Liver (tissue), 9 donors: ENCODE results near the gene ASH1L. TPM values are rescaled to one million over a fixed set of nuclear protein-coding genes. Genes with fewer than 3 reads are reported as not detected.
"Not testable (repeated sequence)": the region's sequence is repeated elsewhere in the genome, so short reads cannot be mapped to it uniquely, and the experiment has no call there.

ENCODE experiments used
- DNase-seq: peaks from one replicate; pipeline ENCODE4 v3.0.0-alpha.2; 2017; ENCODE audit warnings: low spot score
- H3K27ac ChIP-seq, 2 donors: one replicate each; pipeline ENCODE4 v1.7.0; 2013; ENCODE audit warnings: inconsistent platforms in 2 of 2, low read length in 2 of 2, control low read depth in 1 of 2, low read depth in 1 of 2, mild to moderate bottlenecking in 1 of 2
- H3K27me3 ChIP-seq, 4 donors: one replicate each; pipeline versions ENCODE4 v1.6.1 to v1.7.0; 2013; ENCODE audit warnings: low read length in 3 of 4, inconsistent platforms in 1 of 4, mild to moderate bottlenecking in 1 of 4, moderate library complexity in 1 of 4; ENCODE audit not compliant: control insufficient read depth in 4 of 4, insufficient read depth in 4 of 4
- H3K36me3 ChIP-seq, 4 donors: one replicate each; pipeline versions ENCODE4 v1.6.1 to v1.7.0; 2013; ENCODE audit warnings: low read length in 3 of 4, mild to moderate bottlenecking in 3 of 4, low read depth in 1 of 4, moderate library complexity in 1 of 4; ENCODE audit not compliant: control insufficient read depth in 4 of 4, insufficient read depth in 3 of 4
- H3K4me1 ChIP-seq, 4 donors: one replicate each; pipeline versions ENCODE4 v1.6.1 to v1.7.0; 2013; ENCODE audit warnings: low read length in 3 of 4, mild to moderate bottlenecking in 3 of 4, moderate library complexity in 1 of 4; ENCODE audit not compliant: control insufficient read depth in 4 of 4, insufficient read depth in 4 of 4
- H3K4me3 ChIP-seq, 3 donors: one replicate each; pipeline versions ENCODE4 v1.6.1 to v1.7.0; 2013; ENCODE audit warnings: low read length in 3 of 3, control low read depth in 1 of 3, low read depth in 1 of 3, mild to moderate bottlenecking in 1 of 3
- H3K9ac ChIP-seq, 2 donors: one replicate each; pipeline ENCODE4 v1.7.0; 2013; ENCODE audit warnings: low read length in 2 of 2, mild to moderate bottlenecking in 2 of 2, moderate library complexity in 2 of 2, control low read depth in 1 of 2, low read depth in 1 of 2
- H3K9me3 ChIP-seq, 4 donors: one replicate each; pipeline versions ENCODE4 v1.6.1 to v1.7.0; 2013; ENCODE audit warnings: low read length in 3 of 4; ENCODE audit not compliant: control insufficient read depth in 4 of 4
- EGR1 ChIP-seq, 2 donors: IDR thresholded peaks; 2 replicates each; pipeline ENCODE4 v1.6.1; 2016 to 2018; ENCODE audit warnings: antibody characterized with exemption in 2 of 2, low read depth in 2 of 2
- FOXA1 ChIP-seq: IDR thresholded peaks from 2 replicates; pipeline ENCODE4 v1.6.1; 2016; ENCODE audit warnings: antibody characterized with exemption
- FOXA2 ChIP-seq: IDR thresholded peaks from 2 replicates; pipeline ENCODE4 v1.6.1; 2016; ENCODE audit warnings: antibody characterized with exemption
- GABPA ChIP-seq, 2 donors: IDR thresholded peaks in 1 of 2; conservative IDR thresholded peaks in 1 of 2; 2 replicates each; pipeline ENCODE4 v1.6.1; 2016; ENCODE audit warnings: antibody characterized with exemption in 2 of 2, mild to moderate bottlenecking in 1 of 2, moderate library complexity in 1 of 2
- HNF4A ChIP-seq, 2 donors: conservative IDR thresholded peaks; 2 replicates each; pipeline ENCODE4 v1.6.1; 2016; ENCODE audit warnings: antibody characterized with exemption in 2 of 2, mild to moderate bottlenecking in 2 of 2
- HNF4G ChIP-seq: IDR thresholded peaks from 2 replicates; pipeline ENCODE4 v1.6.1; 2016; ENCODE audit warnings: antibody characterized with exemption
- JUND ChIP-seq, 2 donors: IDR thresholded peaks; 2 replicates each; pipeline ENCODE4 v1.6.1; 2016; ENCODE audit warnings: antibody characterized with exemption in 2 of 2
- NR2F2 ChIP-seq: IDR thresholded peaks from 2 replicates; pipeline ENCODE4 v1.6.1; 2016; ENCODE audit warnings: antibody characterized with exemption
- RAD21 ChIP-seq, 2 donors: IDR thresholded peaks; 2 replicates each; pipeline ENCODE4 v1.6.1; 2016; ENCODE audit warnings: antibody characterized with exemption in 2 of 2, mild to moderate bottlenecking in 2 of 2
- RXRA ChIP-seq, 2 donors: IDR thresholded peaks; 2 replicates each; pipeline ENCODE4 v1.6.1; 2017 to 2018; ENCODE audit warnings: antibody characterized with exemption in 2 of 2, mild to moderate bottlenecking in 1 of 2
- SP1 ChIP-seq: IDR thresholded peaks from 2 replicates; pipeline ENCODE4 v1.6.1; 2018; ENCODE audit warnings: antibody characterized with exemption, mild to moderate bottlenecking
- TAF1 ChIP-seq: conservative IDR thresholded peaks from 2 replicates; pipeline ENCODE4 v1.6.1; 2016; ENCODE audit warnings: antibody characterized with exemption, mild to moderate bottlenecking
- YY1 ChIP-seq: IDR thresholded peaks from 2 replicates; pipeline ENCODE4 v1.6.1; 2016; ENCODE audit warnings: antibody characterized with exemption, mild to moderate bottlenecking
- WGBS: extraction: QIAGEN DNeasy Blood & Tissue Kit; methylation state at CpG from one replicate; pipeline ENCODE4 v1.1.7; 2013; 5-methylcytosine and 5-hydroxymethylcytosine counted together
- polyA plus RNA-seq, 2 donors: library from polyadenylated mRNA; stranded (reverse) in 1 of 2; unstranded in 1 of 2; fragments of 200-250 nt in 1 of 2; fragments of >200 nt in 1 of 2; fragmentation: Nextera tagmentation in 1 of 2; extraction: Ambion mirVana in 1 of 2; gene quantifications; one replicate each; pipeline versions ENCODE4 v1.2.1 to v1.2.3, GENCODE V29; 2013 to 2015
- total RNA-seq, 2 donors: library from RNA; depleted of rRNA; stranded (reverse); fragments of >200 nt; gene quantifications; one replicate each; pipeline ENCODE4 v1.2.3, GENCODE V29; 2014
- TF ChIP-seq, protein P1 (sequence below): IDR thresholded peaks from 2 replicates; pipeline ENCODE4 v1.6.1; 2016; ENCODE audit warnings: antibody characterized with exemption
- TF ChIP-seq, protein P2 (sequence below): IDR thresholded peaks from 2 replicates; pipeline ENCODE4 v1.6.1; 2016; ENCODE audit warnings: antibody characterized with exemption, mild to moderate bottlenecking
- TF ChIP-seq, protein P3 (sequence below): IDR thresholded peaks from 2 replicates; pipeline ENCODE4 v1.6.1; 2016; ENCODE audit warnings: antibody characterized with exemption
- TF ChIP-seq, protein P4 (sequence below): fragments of 150-350 bp; IDR thresholded peaks from 2 replicates; pipeline ENCODE4 v1.5.1; 2017; ENCODE audit warnings: improper control_type of control experiment, low read depth, low read length; ENCODE audit not compliant: missing input control
- donor health status: healthy.
- donor health status: healthy.
- donor health status: healthy.
- donor health status: healthy.
- donor health status: healthy.

ASH1L gene
- total and polyA plus RNA-seq, 4 donors: 3.9 to 30.3 (median 13.9) TPM

DNA sequence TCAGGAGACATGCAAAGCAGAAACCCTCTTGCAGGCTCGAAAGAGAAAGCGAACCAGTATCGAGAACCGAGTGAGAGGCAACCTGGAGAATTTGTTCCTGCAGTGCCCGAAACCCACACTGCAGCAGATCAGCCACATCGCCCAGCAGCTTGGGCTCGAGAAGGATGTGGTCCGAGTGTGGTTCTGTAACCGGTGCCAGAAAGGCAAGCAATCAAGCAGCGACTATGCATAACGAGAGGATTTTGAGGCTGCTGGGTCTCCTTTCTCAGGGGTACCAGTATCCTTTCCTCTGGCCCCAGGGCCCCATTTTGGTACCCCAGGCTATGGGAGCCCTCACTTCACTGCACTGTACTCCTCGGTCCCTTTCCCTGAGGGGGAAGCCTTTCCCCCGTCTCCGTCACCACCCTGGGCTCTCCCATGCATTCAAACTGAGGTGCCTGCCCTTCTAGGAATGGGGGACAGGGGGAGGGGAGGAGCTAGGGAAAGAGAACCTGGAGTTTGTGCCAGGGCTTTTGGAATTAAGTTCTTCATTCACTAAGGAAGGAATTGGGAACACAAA lies 128.7 kb downstream of the ASH1L start:
- WGBS: 95% methylated on average over 14 of the region's 14 CpGs
- not testable (repeated sequence) for DNase-seq, H3K9me3 ChIP-seq, H3K9ac ChIP-seq, H3K4me3 ChIP-seq, H3K27me3 ChIP-seq, H3K27ac ChIP-seq, H3K4me1 ChIP-seq
- peaks cover 7 to 25% (median 15%) of the 10 kb centered on the region in 4 donors for H3K36me3 ChIP-seq

DNA sequence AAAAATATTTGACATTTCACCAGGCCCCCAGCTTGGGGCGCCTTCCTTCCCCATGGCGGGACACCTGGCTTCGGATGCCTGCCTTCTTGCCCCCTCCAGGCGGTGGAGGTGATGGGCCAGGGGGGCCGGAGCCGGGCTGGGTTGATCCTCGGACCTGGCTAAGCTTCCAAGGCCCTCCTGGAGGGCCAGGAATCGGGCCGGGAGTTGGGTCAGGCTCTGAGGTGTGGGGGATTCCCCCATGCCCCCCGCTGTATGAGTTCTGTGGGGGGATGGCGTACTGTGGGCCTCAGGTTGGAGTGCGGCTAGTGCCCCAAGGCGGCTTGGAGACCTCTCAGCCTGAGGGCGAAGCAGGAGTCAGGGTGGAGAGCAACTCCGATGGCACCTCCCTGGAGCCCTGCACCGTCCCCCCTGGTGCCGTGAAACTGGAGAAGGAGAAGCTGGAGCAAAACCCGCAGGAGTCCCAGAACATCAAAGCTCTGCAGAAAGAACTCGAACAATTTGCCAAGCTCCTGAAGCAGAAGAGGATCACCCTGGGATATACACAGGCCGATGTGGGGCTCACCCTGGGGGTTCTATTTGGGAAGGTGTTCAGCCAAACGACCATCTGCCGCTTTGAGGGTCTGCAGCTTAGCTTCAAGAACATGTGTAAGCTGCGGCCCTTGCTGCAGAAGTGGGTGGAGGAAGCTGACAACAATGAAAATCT lies 129.3 kb downstream of the ASH1L start:
- H3K36me3 ChIP-seq: peaks cover 5 to 19% (median 10%) of the 10 kb centered on the region in 4 donors
- H3K4me1 ChIP-seq, H3K9me3 ChIP-seq, H3K4me3 ChIP-seq, H3K27ac ChIP-seq, DNase-seq, H3K9ac ChIP-seq, H3K27me3 ChIP-seq: not testable (repeated sequence)
- 96% methylated on average over 23 of the region's 23 CpGs for WGBS

DNA sequence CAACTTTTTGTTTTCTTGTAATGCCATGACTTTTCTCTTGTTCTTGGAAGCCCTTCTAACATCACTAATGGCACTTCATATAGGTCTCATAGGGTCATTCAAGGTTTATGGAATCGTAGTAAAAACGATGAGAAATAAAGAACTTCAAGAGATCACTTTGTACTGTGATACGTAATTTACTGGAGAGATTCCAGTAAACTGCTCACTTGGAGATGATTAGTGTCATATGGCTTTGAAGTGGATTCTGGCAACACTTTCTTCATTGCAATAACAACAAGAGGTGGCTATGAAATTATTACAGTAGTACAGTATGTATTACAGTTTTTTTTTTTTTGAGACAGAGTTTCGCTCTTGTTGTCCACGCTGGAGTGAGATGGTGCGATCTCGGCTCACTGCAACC lies 138.5 kb downstream of the ASH1L start:
- 96% methylated on average over 7 of the region's 7 CpGs for WGBS
- Histone ChIP-seq H3K36me3 (peaks cover 0 to 1% (median 0%) of the 10 kb centered on the region in 4 donors), H3K27ac (no peak overlapping the region), H3K9ac (no peak overlapping the region), H3K4me1 (no peaks in the 10 kb centered on the region), H3K27me3 (no peaks in the 10 kb centered on the region), H3K4me3 (no peak overlapping the region), H3K9me3 (no peaks in the 10 kb centered on the region)
- no peak for DNase-seq
- TF ChIP-seq, protein P1, sequence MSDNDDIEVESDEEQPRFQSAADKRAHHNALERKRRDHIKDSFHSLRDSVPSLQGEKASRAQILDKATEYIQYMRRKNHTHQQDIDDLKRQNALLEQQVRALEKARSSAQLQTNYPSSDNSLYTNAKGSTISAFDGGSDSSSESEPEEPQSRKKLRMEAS: no peak
- TF ChIP-seq FOXA1 (no peak), JUND (IDR thresholded peaks at IDR 0.05) (no peak), HNF4G (no peak), GABPA (IDR thresholded peaks at IDR 0.05 in 1 of 2, conservative IDR thresholded peaks at IDR 0.05 in 1 of 2) (no peak), FOXA2 (no peak), NR2F2 (no peak), YY1 (no peak), RAD21 (IDR thresholded peaks at IDR 0.05) (no peak), TAF1 (no peak), EGR1 (IDR thresholded peaks at IDR 0.05; ENCODE audit: low read depth in 2 of 2) (no peak), SP1 (no peak), HNF4A (conservative IDR thresholded peaks at IDR 0.05) (no peak), RXRA (IDR thresholded peaks at IDR 0.05) (no peak)
- TF ChIP-seq, protein P2, sequence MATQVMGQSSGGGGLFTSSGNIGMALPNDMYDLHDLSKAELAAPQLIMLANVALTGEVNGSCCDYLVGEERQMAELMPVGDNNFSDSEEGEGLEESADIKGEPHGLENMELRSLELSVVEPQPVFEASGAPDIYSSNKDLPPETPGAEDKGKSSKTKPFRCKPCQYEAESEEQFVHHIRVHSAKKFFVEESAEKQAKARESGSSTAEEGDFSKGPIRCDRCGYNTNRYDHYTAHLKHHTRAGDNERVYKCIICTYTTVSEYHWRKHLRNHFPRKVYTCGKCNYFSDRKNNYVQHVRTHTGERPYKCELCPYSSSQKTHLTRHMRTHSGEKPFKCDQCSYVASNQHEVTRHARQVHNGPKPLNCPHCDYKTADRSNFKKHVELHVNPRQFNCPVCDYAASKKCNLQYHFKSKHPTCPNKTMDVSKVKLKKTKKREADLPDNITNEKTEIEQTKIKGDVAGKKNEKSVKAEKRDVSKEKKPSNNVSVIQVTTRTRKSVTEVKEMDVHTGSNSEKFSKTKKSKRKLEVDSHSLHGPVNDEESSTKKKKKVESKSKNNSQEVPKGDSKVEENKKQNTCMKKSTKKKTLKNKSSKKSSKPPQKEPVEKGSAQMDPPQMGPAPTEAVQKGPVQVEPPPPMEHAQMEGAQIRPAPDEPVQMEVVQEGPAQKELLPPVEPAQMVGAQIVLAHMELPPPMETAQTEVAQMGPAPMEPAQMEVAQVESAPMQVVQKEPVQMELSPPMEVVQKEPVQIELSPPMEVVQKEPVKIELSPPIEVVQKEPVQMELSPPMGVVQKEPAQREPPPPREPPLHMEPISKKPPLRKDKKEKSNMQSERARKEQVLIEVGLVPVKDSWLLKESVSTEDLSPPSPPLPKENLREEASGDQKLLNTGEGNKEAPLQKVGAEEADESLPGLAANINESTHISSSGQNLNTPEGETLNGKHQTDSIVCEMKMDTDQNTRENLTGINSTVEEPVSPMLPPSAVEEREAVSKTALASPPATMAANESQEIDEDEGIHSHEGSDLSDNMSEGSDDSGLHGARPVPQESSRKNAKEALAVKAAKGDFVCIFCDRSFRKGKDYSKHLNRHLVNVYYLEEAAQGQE: no peak
- TF ChIP-seq, protein P3, sequence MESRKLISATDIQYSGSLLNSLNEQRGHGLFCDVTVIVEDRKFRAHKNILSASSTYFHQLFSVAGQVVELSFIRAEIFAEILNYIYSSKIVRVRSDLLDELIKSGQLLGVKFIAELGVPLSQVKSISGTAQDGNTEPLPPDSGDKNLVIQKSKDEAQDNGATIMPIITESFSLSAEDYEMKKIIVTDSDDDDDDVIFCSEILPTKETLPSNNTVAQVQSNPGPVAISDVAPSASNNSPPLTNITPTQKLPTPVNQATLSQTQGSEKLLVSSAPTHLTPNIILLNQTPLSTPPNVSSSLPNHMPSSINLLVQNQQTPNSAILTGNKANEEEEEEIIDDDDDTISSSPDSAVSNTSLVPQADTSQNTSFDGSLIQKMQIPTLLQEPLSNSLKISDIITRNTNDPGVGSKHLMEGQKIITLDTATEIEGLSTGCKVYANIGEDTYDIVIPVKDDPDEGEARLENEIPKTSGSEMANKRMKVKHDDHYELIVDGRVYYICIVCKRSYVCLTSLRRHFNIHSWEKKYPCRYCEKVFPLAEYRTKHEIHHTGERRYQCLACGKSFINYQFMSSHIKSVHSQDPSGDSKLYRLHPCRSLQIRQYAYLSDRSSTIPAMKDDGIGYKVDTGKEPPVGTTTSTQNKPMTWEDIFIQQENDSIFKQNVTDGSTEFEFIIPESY: no peak
- TF ChIP-seq, protein P4, sequence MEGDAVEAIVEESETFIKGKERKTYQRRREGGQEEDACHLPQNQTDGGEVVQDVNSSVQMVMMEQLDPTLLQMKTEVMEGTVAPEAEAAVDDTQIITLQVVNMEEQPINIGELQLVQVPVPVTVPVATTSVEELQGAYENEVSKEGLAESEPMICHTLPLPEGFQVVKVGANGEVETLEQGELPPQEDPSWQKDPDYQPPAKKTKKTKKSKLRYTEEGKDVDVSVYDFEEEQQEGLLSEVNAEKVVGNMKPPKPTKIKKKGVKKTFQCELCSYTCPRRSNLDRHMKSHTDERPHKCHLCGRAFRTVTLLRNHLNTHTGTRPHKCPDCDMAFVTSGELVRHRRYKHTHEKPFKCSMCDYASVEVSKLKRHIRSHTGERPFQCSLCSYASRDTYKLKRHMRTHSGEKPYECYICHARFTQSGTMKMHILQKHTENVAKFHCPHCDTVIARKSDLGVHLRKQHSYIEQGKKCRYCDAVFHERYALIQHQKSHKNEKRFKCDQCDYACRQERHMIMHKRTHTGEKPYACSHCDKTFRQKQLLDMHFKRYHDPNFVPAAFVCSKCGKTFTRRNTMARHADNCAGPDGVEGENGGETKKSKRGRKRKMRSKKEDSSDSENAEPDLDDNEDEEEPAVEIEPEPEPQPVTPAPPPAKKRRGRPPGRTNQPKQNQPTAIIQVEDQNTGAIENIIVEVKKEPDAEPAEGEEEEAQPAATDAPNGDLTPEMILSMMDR: no peak
